ENCODE results near the gene RNF220. TPM values are rescaled to one million over a fixed set of nuclear protein-coding genes. Genes with fewer than 3 reads are reported as not detected.

Gene RNF220
- total RNA-seq, 1 donor, result 53.2 TPM

- no peaks in the 10 kb centered on the region for H3K9me3 ChIP-seq (ENCODE audit: low read depth, low read length)
- no peak overlapping the region for H3K4me2 ChIP-seq (ENCODE audit: insufficient read depth, low read length)
- no peak for DNase-seq (ENCODE audit: insufficient read length, low spot score, missing footprints)
- no peaks in the 10 kb centered on the region for H3K36me3 ChIP-seq (ENCODE audit: insufficient read depth, low read length)
- H3K27me3 ChIP-seq (ENCODE audit: insufficient read depth, low read length), result no peaks in the 10 kb centered on the region
- no peak for TF ChIP-seq CTCF (IDR thresholded peaks at IDR 0.05; ENCODE audit: extremely low read depth, low read depth, low read length)
- no peak overlapping the region for H3K27ac ChIP-seq (ENCODE audit: low read depth, low read length)
- no peaks in the 10 kb centered on the region for H3K4me1 ChIP-seq (ENCODE audit: insufficient read depth, low read length)
- H4K20me1 ChIP-seq (ENCODE audit: insufficient read depth, low read length), result no peaks in the 10 kb centered on the region
- no peak overlapping the region for H2AFZ ChIP-seq (ENCODE audit: low read length)
- H3K4me3 ChIP-seq (ENCODE audit: insufficient read depth, low read length), result no peak overlapping the region
- H3K79me2 ChIP-seq (ENCODE audit: insufficient read depth, low read length), result no peaks in the 10 kb centered on the region
Measured at GRCh38 chr1:44681905-44682882, 277.1 kb downstream of the RNF220 start.

- no peak for DNase-seq (ENCODE audit: insufficient read length, low spot score, missing footprints)
- no peak overlapping the region for H2AFZ ChIP-seq (ENCODE audit: low read length)
- H3K4me3 ChIP-seq (ENCODE audit: insufficient read depth, low read length), result no peak overlapping the region
- no peak overlapping the region for H3K27ac ChIP-seq (ENCODE audit: low read depth, low read length)
- H3K36me3 ChIP-seq (ENCODE audit: insufficient read depth, low read length), result no peaks in the 10 kb centered on the region
- TF ChIP-seq CTCF (IDR thresholded peaks at IDR 0.05; ENCODE audit: extremely low read depth, low read depth, low read length), result no peak
- no peaks in the 10 kb centered on the region for H3K27me3 ChIP-seq (ENCODE audit: insufficient read depth, low read length)
- no peaks in the 10 kb centered on the region for H3K4me1 ChIP-seq (ENCODE audit: insufficient read depth, low read length)
- no peaks in the 10 kb centered on the region for H3K79me2 ChIP-seq (ENCODE audit: insufficient read depth, low read length)
- no peaks in the 10 kb centered on the region for H4K20me1 ChIP-seq (ENCODE audit: insufficient read depth, low read length)
- no peaks in the 10 kb centered on the region for H3K9me3 ChIP-seq (ENCODE audit: low read depth, low read length)
- H3K4me2 ChIP-seq (ENCODE audit: insufficient read depth, low read length), result no peak overlapping the region
Measured at GRCh38 chr1:44682883-44683265, 277.8 kb downstream of the RNF220 start.

GRCh38 chr1:44684525-44684924 lies 279.5 kb downstream of the RNF220 start:
- Histone ChIP-seq H3K4me2 (ENCODE audit: insufficient read depth, low read length) (no peak overlapping the region), H3K36me3 (ENCODE audit: insufficient read depth, low read length) (no peaks in the 10 kb centered on the region), H2AFZ (ENCODE audit: low read length) (no peak overlapping the region), H3K4me1 (ENCODE audit: insufficient read depth, low read length) (no peaks in the 10 kb centered on the region), H3K4me3 (ENCODE audit: insufficient read depth, low read length) (no peak overlapping the region), H3K27me3 (ENCODE audit: insufficient read depth, low read length) (no peaks in the 10 kb centered on the region), H4K20me1 (ENCODE audit: insufficient read depth, low read length) (no peaks in the 10 kb centered on the region), H3K9me3 (ENCODE audit: low read depth, low read length) (no peaks in the 10 kb centered on the region), H3K79me2 (ENCODE audit: insufficient read depth, low read length) (no peaks in the 10 kb centered on the region), H3K27ac (ENCODE audit: low read depth, low read length) (no peak overlapping the region)
- no peak for DNase-seq (ENCODE audit: insufficient read length, low spot score, missing footprints)
- TF ChIP-seq CTCF (IDR thresholded peaks at IDR 0.05; ENCODE audit: extremely low read depth, low read depth, low read length), result no peak

- Histone ChIP-seq H3K36me3 (ENCODE audit: insufficient read depth, low read length) (no peaks in the 10 kb centered on the region), H2AFZ (ENCODE audit: low read length) (no peak overlapping the region), H3K4me1 (ENCODE audit: insufficient read depth, low read length) (no peaks in the 10 kb centered on the region), H3K4me2 (ENCODE audit: insufficient read depth, low read length) (no peak overlapping the region), H3K4me3 (ENCODE audit: insufficient read depth, low read length) (no peak overlapping the region), H3K27me3 (ENCODE audit: insufficient read depth, low read length) (no peaks in the 10 kb centered on the region), H3K9me3 (ENCODE audit: low read depth, low read length) (no peaks in the 10 kb centered on the region), H3K27ac (ENCODE audit: low read depth, low read length) (no peak overlapping the region), H3K79me2 (ENCODE audit: insufficient read depth, low read length) (no peaks in the 10 kb centered on the region), H4K20me1 (ENCODE audit: insufficient read depth, low read length) (no peaks in the 10 kb centered on the region)
- no peak for DNase-seq (ENCODE audit: insufficient read length, low spot score, missing footprints)
- TF ChIP-seq CTCF (IDR thresholded peaks at IDR 0.05; ENCODE audit: extremely low read depth, low read depth, low read length), result no peak
Measured at GRCh38 chr1:44685218-44685617, 280.2 kb downstream of the RNF220 start.

Data from osteoblast (primary cell).